Hepatocyte (in vitro differentiated cells): ENCODE results near the gene UBTD1. TPM values are rescaled to one million over a fixed set of nuclear protein-coding genes. Genes with fewer than 3 reads are reported as not detected.

Source experiments
- DNase-seq: peaks from one replicate; pipeline ENCODE4 v3.0.0-alpha.2; 2016; ENCODE audit warnings: low spot score
- H2AFZ ChIP-seq: fragments of 200-600 bp; sonication (generic); 2 replicates; pipeline ENCODE4 v1.6.0; 2016; ENCODE audit warnings: antibody characterized with exemption, mild to moderate bottlenecking
- H3K27ac ChIP-seq: fragments of 200-600 bp; sonication (generic); 2 replicates; pipeline ENCODE4 v1.5.1; 2016; ENCODE audit warnings: mild to moderate bottlenecking
- H3K27me3 ChIP-seq: fragments of 200-600 bp; sonication (generic); 2 replicates; pipeline ENCODE4 v1.6.1; 2016
- H3K36me3 ChIP-seq: fragments of 200-600 bp; sonication (generic); replicated peaks from 2 replicates; pipeline ENCODE4 v1.5.1; 2016; ENCODE audit warnings: low read depth; ENCODE audit not compliant: insufficient read depth
- H3K4me1 ChIP-seq: fragments of 200-600 bp; sonication (generic); 2 replicates; pipeline ENCODE4 v1.5.1; 2016; ENCODE audit warnings: mild to moderate bottlenecking, moderate library complexity; ENCODE audit not compliant: insufficient read depth
- H3K4me2 ChIP-seq: fragments of 200-600 bp; sonication (generic); 2 replicates; pipeline ENCODE4 v1.6.0; 2016
- H3K4me3 ChIP-seq: fragments of 200-600 bp; sonication (generic); 2 replicates; pipeline ENCODE4 v1.5.1; 2016; ENCODE audit warnings: mild to moderate bottlenecking
- H3K79me2 ChIP-seq: fragments of 200-600 bp; sonication (generic); 2 replicates; pipeline ENCODE4 v1.6.0; 2017; ENCODE audit warnings: mild to moderate bottlenecking
- H3K9me2 ChIP-seq: fragments of 200-600 bp; sonication (generic); replicated peaks from 2 replicates; pipeline ENCODE4 v1.6.0; 2017; ENCODE audit warnings: mild to moderate bottlenecking; ENCODE audit not compliant: insufficient read depth
- H3K9me3 ChIP-seq: fragments of 200-600 bp; sonication (generic); 2 replicates; pipeline ENCODE4 v1.5.1; 2016; ENCODE audit warnings: low read depth, mild to moderate bottlenecking
- H4K20me1 ChIP-seq: fragments of 200-600 bp; sonication (generic); 2 replicates; pipeline ENCODE4 v1.6.0; 2016; ENCODE audit warnings: mild to moderate bottlenecking; ENCODE audit not compliant: insufficient read depth, poor library complexity, severe bottlenecking
- CTCF ChIP-seq: fragments of 200-600 bp; sonication (generic); IDR thresholded peaks from 2 replicates; pipeline ENCODE4 v1.5.1; 2016; ENCODE audit warnings: antibody characterized with exemption, mild to moderate bottlenecking; ENCODE audit not compliant: poor library complexity
- EZH2 ChIP-seq: fragments of 200-600 bp; sonication (generic); IDR thresholded peaks from 2 replicates; pipeline ENCODE4 v1.6.1; 2016; ENCODE audit warnings: antibody characterized with exemption, mild to moderate bottlenecking, borderline replicate concordance
- EZH2phosphoT487 ChIP-seq: fragments of 200-600 bp; sonication (generic); IDR thresholded peaks from one replicate; pipeline ENCODE4 v1.6.1; 2018; ENCODE audit warnings: antibody characterized with exemption, mild to moderate bottlenecking, low read depth, moderate library complexity; ENCODE audit not compliant: unreplicated experiment, severe bottlenecking
- WGBS: methylation state at CpG from one replicate; pipeline ENCODE4 v1.1.6; 2016; ENCODE audit warnings: low lambda C conversion rate; ENCODE audit errors: missing lambda C conversion rate; 5-methylcytosine and 5-hydroxymethylcytosine counted together
- polyA plus RNA-seq: library from polyadenylated mRNA; unstranded; fragments of >200 nt; fragmentation: Nextera tagmentation; extraction: Ambion mirVana; gene quantifications from 2 replicates; pipeline ENCODE4 v1.2.1, GENCODE V29; 2016
- total RNA-seq: library from RNA; depleted of rRNA; stranded (reverse); fragments of >200 nt; gene quantifications from 2 replicates; pipeline ENCODE4 v1.2.3, GENCODE V29; 2014

The UBTD1 gene
- total and polyA plus RNA-seq, 2 experiments from 2014 or later: 12.8 to 37.0 TPM

GRCh38 chr10:97547962-97548361 lies 49.2 kb downstream of the UBTD1 start:
- no peaks in the 10 kb centered on the region for H3K9me3 ChIP-seq
- DNase-seq: no peak
- no peaks in the 10 kb centered on the region for H3K9me2 ChIP-seq
- no peak overlapping the region for H2AFZ ChIP-seq
- no peak overlapping the region for H3K27ac ChIP-seq
- no peak overlapping the region for H3K4me3 ChIP-seq
- 77% methylated on average over 4 of the region's 4 CpGs for WGBS
- H3K79me2 ChIP-seq: peaks cover 15% of the 10 kb centered on the region
- no peaks in the 10 kb centered on the region for H3K36me3 ChIP-seq
- no peaks in the 10 kb centered on the region for H3K27me3 ChIP-seq
- no peak overlapping the region for H3K4me2 ChIP-seq
- peaks cover 17% of the 10 kb centered on the region for H3K4me1 ChIP-seq
- peaks cover 4% of the 10 kb centered on the region for H4K20me1 ChIP-seq
- TF ChIP-seq EZH2 (no peak), CTCF (no peak), EZH2phosphoT487 (no peak)

GRCh38 chr10:97548828-97549455 lies 50.2 kb downstream of the UBTD1 start:
- Histone ChIP-seq H3K27ac (peak overlapping the region; percentile 56), H3K4me1 (peaks cover 11% of the 10 kb centered on the region), H4K20me1 (peaks cover 4% of the 10 kb centered on the region), H3K4me3 (no peak overlapping the region), H3K79me2 (peaks cover 16% of the 10 kb centered on the region), H3K4me2 (no peak overlapping the region), H3K9me2 (no peaks in the 10 kb centered on the region), H3K27me3 (no peaks in the 10 kb centered on the region), H3K9me3 (no peaks in the 10 kb centered on the region), H3K36me3 (no peaks in the 10 kb centered on the region), H2AFZ (no peak overlapping the region)
- no peak for DNase-seq
- WGBS: 90% methylated on average over 13 of the region's 13 CpGs
- TF ChIP-seq EZH2 (no peak), CTCF (no peak), EZH2phosphoT487 (no peak)

GRCh38 chr10:97549587-97550322 lies 51.0 kb downstream of the UBTD1 start:
- no peak for TF ChIP-seq EZH2phosphoT487
- no peak for TF ChIP-seq CTCF
- no peak for TF ChIP-seq EZH2
- peak; percentile 54 for DNase-seq
- peak overlapping the region; percentile 8 for H2AFZ ChIP-seq
- peaks cover 10% of the 10 kb centered on the region for H3K79me2 ChIP-seq
- 53% methylated on average over 13 of the region's 13 CpGs for WGBS
- no peaks in the 10 kb centered on the region for H3K9me2 ChIP-seq
- H3K9me3 ChIP-seq: no peaks in the 10 kb centered on the region
- H3K36me3 ChIP-seq: no peaks in the 10 kb centered on the region
- no peaks in the 10 kb centered on the region for H3K27me3 ChIP-seq
- peak overlapping the region; percentile 24 for H3K4me2 ChIP-seq
- H3K4me1 ChIP-seq: peaks cover 11% of the 10 kb centered on the region
- H3K27ac ChIP-seq: peak overlapping the region; percentile 56
- H4K20me1 ChIP-seq: no peaks in the 10 kb centered on the region
- no peak overlapping the region for H3K4me3 ChIP-seq
